HG03025 (cell line): ENCODE results near the gene METTL5.

ENCODE experiments used
- ATAC-seq: cut with Tn5 transposase; IDR thresholded peaks from one replicate; pipeline ENCODE4 v1.9.1; 2021; ENCODE audit warnings: mild to moderate bottlenecking, moderate library complexity; ENCODE audit not compliant: unreplicated experiment, low FRiP score

Gene METTL5

GRCh38 chr2:169795181-169795580 is 29.5 kb downstream of the METTL5 start:
- no peak for ATAC-seq

- no peak for ATAC-seq
Observed at GRCh38 chr2:169790581-169790980, 34.1 kb downstream of the METTL5 start.

- ATAC-seq = no peak
Observed at GRCh38 chr2:169782513-169782912, 42.2 kb downstream of the METTL5 start.

- no peak for ATAC-seq
Observed at GRCh38 chr2:169781249-169782013, 43.3 kb downstream of the METTL5 start.

GRCh38 chr2:169778446-169778845 is 46.3 kb downstream of the METTL5 start:
- ATAC-seq = no peak

GRCh38 chr2:169776252-169776761 is 48.4 kb downstream of the METTL5 start:
- ATAC-seq = no peak

GRCh38 chr2:169775765-169776164 is 48.9 kb downstream of the METTL5 start:
- ATAC-seq = no peak

- no peak for ATAC-seq
Observed at GRCh38 chr2:169775354-169775753, 49.4 kb downstream of the METTL5 start.

GRCh38 chr2:169772651-169773050 is 52.1 kb downstream of the METTL5 start:
- no peak for ATAC-seq

GRCh38 chr2:169771612-169772011 is 53.1 kb downstream of the METTL5 start:
- no peak for ATAC-seq

- ATAC-seq = no peak
Observed at GRCh38 chr2:169771021-169771420, 53.7 kb downstream of the METTL5 start.

GRCh38 chr2:169768262-169768995 is 56.3 kb downstream of the METTL5 start:
- ATAC-seq = no peak

- ATAC-seq = no peak
Observed at GRCh38 chr2:169767243-169767888, 57.3 kb downstream of the METTL5 start.

- ATAC-seq = no peak
Observed at GRCh38 chr2:169765523-169765922, 59.2 kb downstream of the METTL5 start.

- no peak for ATAC-seq
Observed at GRCh38 chr2:169761970-169762292, 62.8 kb downstream of the METTL5 start.
